T-helper 17 cell (primary cell): ENCODE measurements around the gene NEK6. TPM values are rescaled to one million over a fixed set of nuclear protein-coding genes. Genes with fewer than 3 reads are reported as not detected.

Experiments used
- ATAC-seq: fragments of 150-1000 bp; cut with Tn5 transposase; 2 replicates; pipeline ENCODE4 v1.10.0; 2021; ENCODE audit warnings: mild to moderate bottlenecking, moderate library complexity
- DNase-seq, 3 donors: peaks; one replicate each; pipeline versions ENCODE4 v3.0.0 to v3.0.0-alpha.2; 2020 to 2021
- H3K9me3 ChIP-seq: one replicate; pipeline ENCODE4 v1.7.0; 2013; ENCODE audit warnings: low read length, mild to moderate bottlenecking; ENCODE audit not compliant: control insufficient read depth, poor library complexity, severe bottlenecking
- H3K27ac Mint-ChIP-seq: one replicate; pipeline ENCODE4 v1.8.0; 2022; ENCODE audit warnings: mild to moderate bottlenecking, moderate library complexity, mixed read lengths
- H3K27me3 Mint-ChIP-seq: one replicate; pipeline ENCODE4 v1.8.0; 2022; ENCODE audit warnings: mixed read lengths
- H3K36me3 Mint-ChIP-seq: one replicate; pipeline ENCODE4 v1.8.0; 2022; ENCODE audit warnings: low read depth, mixed read lengths
- H3K4me1 Mint-ChIP-seq: one replicate; pipeline ENCODE4 v1.8.0; 2022; ENCODE audit warnings: mild to moderate bottlenecking, mixed read lengths
- H3K4me3 Mint-ChIP-seq: one replicate; pipeline ENCODE4 v1.8.0; 2022; ENCODE audit warnings: mild to moderate bottlenecking, moderate library complexity, mixed read lengths
- total RNA-seq, 4 donors: library from RNA in 2 of 4; stranded (reverse) in 2 of 4; gene quantifications; one replicate each; pipeline ENCODE4 v1.2.3 and lab custom pipeline; 2022 to 2026

NEK6 gene
- total RNA-seq, 2 donors from 2014 or later: 7.8 to 12.7 TPM

GRCh38 chr9:124292696-124293593 is 35.2 kb downstream of the NEK6 start:
- peaks cover 14% of the 10 kb centered on the region for H3K4me1 Mint-ChIP-seq
- peak overlapping the region; percentile 63 for H3K27ac Mint-ChIP-seq
- H3K4me3 Mint-ChIP-seq: no peak overlapping the region
- DNase-seq (no peak), ATAC-seq (no peak)
- no peaks in the 10 kb centered on the region for H3K36me3 Mint-ChIP-seq
- H3K9me3 ChIP-seq: no peaks in the 10 kb centered on the region
- H3K27me3 Mint-ChIP-seq: no peaks in the 10 kb centered on the region

- H3K4me3 Mint-ChIP-seq: no peak overlapping the region
- H3K9me3 ChIP-seq: no peaks in the 10 kb centered on the region
- no peak overlapping the region for H3K27ac Mint-ChIP-seq
- no peak for ATAC-seq
- H3K4me1 Mint-ChIP-seq: peaks cover 16% of the 10 kb centered on the region
- no peak for DNase-seq
- no peaks in the 10 kb centered on the region for H3K36me3 Mint-ChIP-seq
- no peaks in the 10 kb centered on the region for H3K27me3 Mint-ChIP-seq
Observed at GRCh38 chr9:124293718-124294506, 36.2 kb downstream of the NEK6 start.

- H3K9me3 ChIP-seq: no peaks in the 10 kb centered on the region
Observed at GRCh38 chr9:124295159-124295794, 37.5 kb downstream of the NEK6 start.

DNA sequence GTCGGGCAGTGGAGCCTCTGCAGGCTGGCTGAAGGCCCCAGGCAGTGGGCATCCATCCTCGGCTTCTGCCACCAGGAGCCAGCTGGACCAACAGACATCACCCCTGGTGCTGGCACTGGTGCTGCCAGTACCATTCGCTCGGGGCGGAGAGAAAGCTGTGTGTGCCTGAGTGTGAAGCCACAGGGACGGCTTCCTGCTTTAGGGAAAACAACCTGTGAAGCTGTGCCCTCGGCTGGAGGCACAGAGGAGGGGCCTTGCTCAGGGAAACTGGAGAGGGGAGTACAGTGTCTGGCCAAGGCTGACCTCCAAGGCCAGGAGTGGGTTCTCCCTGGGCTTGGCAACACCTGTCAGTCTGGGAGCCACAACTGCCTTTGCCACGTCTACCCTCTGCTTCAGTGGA is 38.3 kb downstream of the NEK6 start:
- H3K36me3 Mint-ChIP-seq: no peaks in the 10 kb centered on the region
- H3K4me1 Mint-ChIP-seq: peaks cover 13% of the 10 kb centered on the region
- no peak for ATAC-seq
- peak overlapping the region; percentile 63 for H3K27ac Mint-ChIP-seq
- no peak for DNase-seq
- no peaks in the 10 kb centered on the region for H3K9me3 ChIP-seq
- H3K27me3 Mint-ChIP-seq: no peaks in the 10 kb centered on the region
- no peak overlapping the region for H3K4me3 Mint-ChIP-seq

More at GRCh38 chr9:124295159-124295794, 37.5 kb downstream of the NEK6 start:
- Mint-ChIP-seq H3K27ac (no peak overlapping the region), H3K4me1 (peaks cover 17% of the 10 kb centered on the region), H3K36me3 (no peaks in the 10 kb centered on the region), H3K4me3 (no peak overlapping the region), H3K27me3 (no peaks in the 10 kb centered on the region)
- no peak for ATAC-seq
- DNase-seq: no peak

DNA sequence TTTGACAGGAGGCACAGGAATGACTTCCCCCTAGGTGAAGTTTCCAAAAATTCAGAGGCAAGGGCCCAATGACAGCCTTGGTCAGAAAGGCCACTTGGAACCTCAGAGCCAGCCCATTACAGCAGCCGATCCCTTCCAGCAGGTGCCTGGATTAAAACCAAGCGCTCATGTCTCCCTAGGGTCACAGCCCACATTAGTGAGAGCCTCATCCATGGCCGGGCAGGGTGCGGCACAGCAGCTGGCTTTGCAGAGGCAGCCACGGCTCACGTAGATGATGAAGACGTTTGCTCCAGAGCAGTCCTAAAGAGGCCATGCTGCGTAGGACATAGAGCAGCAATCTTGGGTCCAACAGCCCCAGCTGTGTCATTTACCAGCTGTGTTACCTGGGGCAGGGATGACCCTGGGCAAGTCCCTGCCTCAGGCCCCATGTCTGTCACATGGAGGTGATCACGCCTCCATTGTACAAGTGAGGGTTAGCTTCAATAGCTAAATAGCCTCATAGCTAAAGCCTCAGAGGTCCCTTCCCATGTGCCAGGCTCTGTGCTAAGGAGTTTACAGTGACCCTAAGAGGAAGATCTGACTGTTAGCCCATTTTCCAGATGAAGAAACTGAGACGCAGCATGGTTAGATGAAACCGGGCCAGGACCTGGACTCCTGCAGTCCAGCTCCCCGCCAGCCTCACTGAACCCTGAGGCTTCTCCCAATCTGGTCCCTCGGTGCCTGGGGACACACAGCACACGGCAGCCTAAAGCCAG is 39.2 kb downstream of the NEK6 start:
- H3K4me3 Mint-ChIP-seq: no peak overlapping the region
- no peaks in the 10 kb centered on the region for H3K9me3 ChIP-seq
- no peaks in the 10 kb centered on the region for H3K36me3 Mint-ChIP-seq
- ATAC-seq: no peak
- no peaks in the 10 kb centered on the region for H3K27me3 Mint-ChIP-seq
- no peak overlapping the region for H3K27ac Mint-ChIP-seq
- peaks cover 11% of the 10 kb centered on the region for H3K4me1 Mint-ChIP-seq
- no peak for DNase-seq

DNA sequence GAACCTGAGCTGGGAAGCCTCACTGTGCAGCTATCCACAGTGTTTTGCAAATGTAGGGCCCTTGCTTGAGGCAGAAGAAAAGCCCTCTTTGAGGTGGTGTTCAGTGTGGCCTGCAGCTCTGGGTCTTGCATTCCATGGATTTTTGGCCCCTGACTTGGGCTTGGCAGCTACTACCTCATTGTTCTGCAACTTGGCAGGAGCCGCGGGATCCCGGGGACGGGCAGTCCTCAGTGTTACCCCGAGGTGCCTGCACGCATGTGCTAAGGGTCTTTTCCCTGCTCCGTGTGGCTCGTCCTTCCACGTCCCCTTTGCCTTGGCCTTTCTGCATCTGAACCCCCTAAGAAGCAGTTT is 39.8 kb downstream of the NEK6 start:
- Mint-ChIP-seq H3K27me3 (no peaks in the 10 kb centered on the region), H3K36me3 (no peaks in the 10 kb centered on the region), H3K4me1 (peaks cover 11% of the 10 kb centered on the region), H3K27ac (no peak overlapping the region), H3K4me3 (no peak overlapping the region)
- ATAC-seq: no peak
- no peak for DNase-seq
- no peaks in the 10 kb centered on the region for H3K9me3 ChIP-seq

- H3K9me3 ChIP-seq: no peaks in the 10 kb centered on the region
- Mint-ChIP-seq H3K27ac (no peak overlapping the region), H3K36me3 (no peaks in the 10 kb centered on the region), H3K4me3 (no peak overlapping the region), H3K4me1 (peaks cover 11% of the 10 kb centered on the region), H3K27me3 (no peaks in the 10 kb centered on the region)
- DNase-seq (no peak), ATAC-seq (no peak)
Observed at GRCh38 chr9:124297915-124298645, 40.3 kb downstream of the NEK6 start.

DNA sequence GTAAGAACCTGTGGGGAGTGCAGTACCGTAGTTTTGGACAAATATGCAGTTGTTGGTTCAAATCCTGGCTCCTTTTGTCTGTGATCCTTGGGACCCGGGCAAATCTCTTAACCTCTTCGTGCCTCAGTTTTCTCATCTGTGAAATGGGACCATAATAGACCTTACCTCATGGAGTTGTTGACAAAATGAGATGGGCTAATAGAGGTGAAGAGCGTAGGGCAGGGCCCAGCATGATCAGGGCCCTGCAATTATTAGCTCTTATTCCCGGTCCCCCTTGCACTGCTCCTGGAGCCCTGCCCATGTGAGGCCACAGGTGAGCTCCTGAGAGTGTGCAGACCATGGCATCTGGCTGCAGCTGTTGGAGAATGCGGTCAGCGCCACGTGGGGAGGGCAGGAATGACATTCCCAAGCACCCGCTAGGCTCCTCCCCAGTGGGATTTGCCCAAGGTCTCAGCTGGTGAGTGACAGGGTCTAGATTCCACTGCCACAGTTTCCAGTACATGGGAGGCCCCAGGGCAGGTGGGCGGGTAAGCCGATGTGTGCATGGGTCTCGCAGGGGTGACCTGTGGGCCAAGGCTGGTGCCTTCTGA is 41.0 kb downstream of the NEK6 start:
- H3K4me1 Mint-ChIP-seq: peaks cover 11% of the 10 kb centered on the region
- no peak for ATAC-seq

GRCh38 chr9:124299515-124300090 is 41.9 kb downstream of the NEK6 start:
- H3K4me3 Mint-ChIP-seq: no peak overlapping the region
- H3K4me1 Mint-ChIP-seq: peaks cover 9% of the 10 kb centered on the region

More for the DNA sequence above, 41.0 kb downstream of the NEK6 start:
- H3K9me3 ChIP-seq: no peaks in the 10 kb centered on the region
- no peak for DNase-seq
- Mint-ChIP-seq H3K4me3 (no peak overlapping the region), H3K27ac (no peak overlapping the region), H3K36me3 (no peaks in the 10 kb centered on the region), H3K27me3 (no peaks in the 10 kb centered on the region)

GRCh38 chr9:124300312-124300711 is 42.6 kb downstream of the NEK6 start:
- Mint-ChIP-seq H3K4me3 (no peak overlapping the region), H3K36me3 (no peaks in the 10 kb centered on the region), H3K27ac (no peak overlapping the region), H3K27me3 (no peaks in the 10 kb centered on the region), H3K4me1 (peaks cover 7% of the 10 kb centered on the region)
- no peaks in the 10 kb centered on the region for H3K9me3 ChIP-seq
- DNase-seq: no peak
- no peak for ATAC-seq

More at GRCh38 chr9:124299515-124300090, 41.9 kb downstream of the NEK6 start:
- no peak overlapping the region for H3K27ac Mint-ChIP-seq
- no peaks in the 10 kb centered on the region for H3K9me3 ChIP-seq
- no peaks in the 10 kb centered on the region for H3K36me3 Mint-ChIP-seq
- ATAC-seq: no peak
- no peaks in the 10 kb centered on the region for H3K27me3 Mint-ChIP-seq
- DNase-seq: no peak

GRCh38 chr9:124302921-124303320 is 45.2 kb downstream of the NEK6 start:
- H3K36me3 Mint-ChIP-seq: no peaks in the 10 kb centered on the region
- peaks cover 8% of the 10 kb centered on the region for H3K4me1 Mint-ChIP-seq
- no peak overlapping the region for H3K4me3 Mint-ChIP-seq
- H3K9me3 ChIP-seq: no peaks in the 10 kb centered on the region
- H3K27ac Mint-ChIP-seq: no peak overlapping the region
- no peak for ATAC-seq
- no peaks in the 10 kb centered on the region for H3K27me3 Mint-ChIP-seq
- DNase-seq: no peak

GRCh38 chr9:124303762-124304161 is 46.0 kb downstream of the NEK6 start:
- Mint-ChIP-seq H3K4me3 (no peak overlapping the region), H3K27ac (no peak overlapping the region), H3K4me1 (peaks cover 6% of the 10 kb centered on the region), H3K36me3 (no peaks in the 10 kb centered on the region), H3K27me3 (no peaks in the 10 kb centered on the region)
- ATAC-seq: no peak
- H3K9me3 ChIP-seq: no peaks in the 10 kb centered on the region
- no peak for DNase-seq
